ENCODE data around the gene GJC1.

GJC1 gene

GRCh38 chr17:44829523-44830358 lies at the start of gene GJC1:
TSS of gene GJC1 (minus strand) at chr17:44830287. CDS start at chr17:44805817, 24,470 bp downstream.
- TF ChIP-seq CTCF (IDR thresholded peaks at IDR 0.05) (no peak), ZFX (IDR thresholded peaks at IDR 0.05; ENCODE audit: borderline replicate concordance) (no peak)
- peak within 1 kb of the TSS; percentile 27 for H3K27ac ChIP-seq

GRCh38 chr17:44879376-44879775 lies 49.3 kb upstream of the GJC1 start:
- TF ChIP-seq ZFX (IDR thresholded peaks at IDR 0.05; ENCODE audit: borderline replicate concordance) (no peak), CTCF (IDR thresholded peaks at IDR 0.05) (no peak)

GRCh38 chr17:44878627-44879221 lies 48.6 kb upstream of the GJC1 start:
- TF ChIP-seq CTCF (IDR thresholded peaks at IDR 0.05) (peak; percentile 79), ZFX (IDR thresholded peaks at IDR 0.05; ENCODE audit: borderline replicate concordance) (no peak)
- H3K27ac ChIP-seq, result no peak overlapping the region

More at GRCh38 chr17:44879376-44879775, 49.3 kb upstream of the GJC1 start:
- H3K27ac ChIP-seq, result no peak overlapping the region

- TF ChIP-seq ZFX (IDR thresholded peaks at IDR 0.05; ENCODE audit: borderline replicate concordance) (no peak), CTCF (IDR thresholded peaks at IDR 0.05) (no peak)
- H3K27ac ChIP-seq, result no peak overlapping the region
These were observed 47.0 kb upstream of the GJC1 start for GRCh38 chr17:44877121-44877520.

- H3K27ac ChIP-seq, result no peak overlapping the region
- TF ChIP-seq ZFX (IDR thresholded peaks at IDR 0.05; ENCODE audit: borderline replicate concordance), result no peak
- no peak for TF ChIP-seq CTCF (IDR thresholded peaks at IDR 0.05)
These were observed 45.7 kb upstream of the GJC1 start for GRCh38 chr17:44875761-44876160.

- no peak for TF ChIP-seq ZFX (IDR thresholded peaks at IDR 0.05; ENCODE audit: borderline replicate concordance)
- TF ChIP-seq CTCF (IDR thresholded peaks at IDR 0.05), result no peak
- H3K27ac ChIP-seq, result no peak overlapping the region
These were observed 42.2 kb upstream of the GJC1 start for GRCh38 chr17:44872131-44872768.
